Measurements from ENCODE around the gene MCM3AP.

The MCM3AP gene

DNA sequence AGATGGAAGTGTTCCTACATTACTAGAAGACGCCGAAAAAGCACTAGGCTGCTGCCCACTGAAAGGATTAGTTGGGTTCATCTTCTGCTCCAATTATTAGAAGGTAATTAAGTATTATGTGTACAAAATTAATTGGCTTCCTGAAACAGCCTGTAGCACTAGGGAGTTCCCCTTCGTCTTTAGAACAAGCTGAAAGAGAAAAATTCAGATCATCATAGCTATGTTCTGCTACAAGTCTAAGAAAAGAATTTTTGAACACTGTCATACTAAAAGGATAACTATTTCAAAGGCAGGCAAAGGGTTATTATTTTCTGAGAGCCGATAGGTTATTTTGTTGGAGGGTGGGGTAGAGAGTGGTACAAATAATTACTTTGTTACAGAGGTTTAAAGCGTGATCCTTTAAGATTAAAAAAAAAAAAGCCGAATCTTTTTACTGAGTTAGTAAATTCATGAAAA is at the start of gene MCM3AP:
TSS of gene MCM3AP (minus strand) at position 406 of the 456 bp plus-strand sequence. CDS start at position 81, 325 bp downstream.
- DNase-seq: no peak

DNA sequence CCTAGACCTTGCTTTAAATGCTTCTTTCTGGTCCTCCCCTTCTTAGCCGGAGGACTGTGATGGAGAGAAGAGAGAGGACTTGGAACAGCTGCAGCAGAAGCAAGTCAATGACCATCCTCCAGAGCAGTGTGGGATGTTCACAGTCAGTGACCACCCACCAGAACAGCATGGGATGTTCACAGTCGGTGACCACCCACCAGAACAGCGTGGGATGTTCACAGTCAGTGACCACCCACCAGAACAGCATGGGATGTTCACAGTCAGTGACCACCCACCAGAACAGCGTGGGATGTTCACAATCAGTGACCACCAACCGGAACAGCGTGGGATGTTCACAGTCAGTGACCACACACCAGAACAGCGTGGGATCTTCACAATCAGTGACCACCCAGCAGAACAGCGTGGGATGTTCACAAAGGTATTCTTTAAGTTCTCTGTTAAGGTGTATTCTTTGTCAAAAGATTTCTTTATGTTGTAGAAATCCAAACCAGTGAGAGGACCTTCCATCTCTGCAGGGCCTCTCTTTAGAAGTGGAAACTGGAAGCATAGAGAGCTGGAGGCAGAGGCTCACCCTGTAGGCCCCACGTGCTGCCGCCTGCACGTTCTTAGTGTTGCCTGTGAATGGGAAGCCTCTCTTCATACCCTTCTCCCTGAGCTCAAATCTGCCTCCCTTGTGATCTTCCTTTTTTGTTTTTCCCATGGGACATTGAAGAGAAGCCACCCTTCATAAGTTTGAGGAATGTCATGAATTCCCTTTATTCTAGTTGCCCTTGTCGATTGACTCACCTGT is 49.1 kb upstream of the MCM3AP start:
- no peak for DNase-seq

DNA sequence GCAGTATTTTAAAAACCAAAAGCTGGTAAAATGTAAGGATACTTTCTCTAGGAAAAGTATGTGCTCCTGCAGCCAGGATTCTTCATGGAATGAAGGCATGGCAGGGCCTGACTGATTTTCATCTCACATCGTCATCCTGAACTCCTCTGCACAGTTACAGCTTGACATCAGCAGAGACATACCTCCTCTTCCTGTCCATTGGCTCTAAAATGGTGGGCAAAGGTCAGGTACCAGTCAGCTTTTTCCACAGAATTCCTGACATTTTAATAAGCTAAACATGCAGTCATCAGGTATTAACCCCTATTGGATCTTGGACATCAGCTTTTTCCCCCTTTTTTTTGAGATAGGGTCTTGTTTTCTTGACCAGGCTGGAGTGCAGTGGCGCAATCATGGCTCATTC is 44.4 kb upstream of the MCM3AP start:
- no peak for DNase-seq

DNA sequence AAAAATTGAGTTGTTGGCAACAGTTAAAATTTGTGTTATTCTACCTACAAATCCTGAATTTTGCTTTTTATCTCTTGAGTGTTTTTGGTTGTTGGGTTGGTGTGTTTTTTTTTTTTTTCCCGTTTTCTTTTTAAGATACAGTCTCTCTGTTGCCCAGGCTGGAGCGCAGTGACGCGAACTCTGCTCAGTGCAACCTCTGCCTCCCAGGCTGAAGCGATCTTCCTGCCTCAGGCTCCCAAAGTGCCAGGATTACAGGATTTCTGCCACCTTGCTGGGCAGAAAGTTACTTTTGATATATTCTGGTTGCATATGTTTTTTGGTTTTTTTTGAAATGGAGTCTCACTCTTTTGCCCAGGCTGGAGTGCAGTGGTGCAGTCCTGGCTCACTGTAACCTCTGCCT is 42.7 kb upstream of the MCM3AP start:
- no peak for DNase-seq

DNA sequence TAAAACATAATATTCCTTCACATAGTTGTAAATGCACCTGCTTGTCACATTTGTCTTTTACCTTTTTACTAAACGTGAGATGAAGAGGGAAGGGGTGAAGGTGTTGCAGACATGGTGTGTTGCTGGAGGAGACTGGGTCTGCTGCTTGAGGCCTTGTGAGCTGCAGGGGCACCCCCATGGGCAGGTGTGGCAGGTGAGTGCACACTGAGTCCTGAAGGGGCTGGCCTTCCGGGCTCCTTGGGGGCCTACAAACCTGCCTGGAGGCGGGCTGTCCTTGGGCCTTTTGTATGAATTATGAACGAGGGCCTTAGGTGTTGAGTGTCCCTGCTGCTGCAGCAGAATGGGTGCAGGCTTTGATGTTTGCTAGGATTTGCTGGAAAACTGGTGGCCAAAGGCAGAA is 42.3 kb upstream of the MCM3AP start:
- no peak for DNase-seq

DNA sequence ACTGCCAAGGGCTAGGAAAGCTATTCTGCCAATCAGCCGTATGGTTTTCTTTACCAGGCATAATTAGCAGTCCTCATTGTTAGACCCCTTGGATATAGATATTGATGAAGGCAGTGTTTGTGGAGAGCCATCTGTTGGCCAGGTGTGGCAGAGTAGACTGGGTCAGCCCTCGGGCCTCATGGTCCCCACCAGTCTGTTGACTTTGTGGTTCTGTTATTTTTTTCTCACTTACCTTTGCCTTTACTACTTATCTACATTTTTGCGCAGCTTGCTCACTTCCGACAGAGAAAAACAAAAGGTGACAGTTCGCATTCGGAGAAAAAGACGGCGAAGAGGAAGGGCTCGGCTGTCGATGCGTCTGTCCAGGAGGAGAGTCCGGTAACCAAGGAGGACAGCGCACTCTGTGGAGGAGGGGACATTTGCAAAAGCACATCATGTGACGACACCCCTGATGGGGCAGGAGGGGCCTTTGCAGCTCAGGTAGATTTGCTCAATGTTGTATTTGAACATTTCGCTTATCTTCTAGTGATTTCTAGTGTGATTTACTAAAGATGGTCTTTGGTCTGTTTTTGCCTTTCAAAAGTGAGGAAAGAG is 40.8 kb upstream of the MCM3AP start:
- no peak for DNase-seq

GRCh38 chr21:46325073-46325912 is 39.9 kb upstream of the MCM3AP start:
- DNase-seq: peak; percentile 24 to 63 (median 28)

DNA sequence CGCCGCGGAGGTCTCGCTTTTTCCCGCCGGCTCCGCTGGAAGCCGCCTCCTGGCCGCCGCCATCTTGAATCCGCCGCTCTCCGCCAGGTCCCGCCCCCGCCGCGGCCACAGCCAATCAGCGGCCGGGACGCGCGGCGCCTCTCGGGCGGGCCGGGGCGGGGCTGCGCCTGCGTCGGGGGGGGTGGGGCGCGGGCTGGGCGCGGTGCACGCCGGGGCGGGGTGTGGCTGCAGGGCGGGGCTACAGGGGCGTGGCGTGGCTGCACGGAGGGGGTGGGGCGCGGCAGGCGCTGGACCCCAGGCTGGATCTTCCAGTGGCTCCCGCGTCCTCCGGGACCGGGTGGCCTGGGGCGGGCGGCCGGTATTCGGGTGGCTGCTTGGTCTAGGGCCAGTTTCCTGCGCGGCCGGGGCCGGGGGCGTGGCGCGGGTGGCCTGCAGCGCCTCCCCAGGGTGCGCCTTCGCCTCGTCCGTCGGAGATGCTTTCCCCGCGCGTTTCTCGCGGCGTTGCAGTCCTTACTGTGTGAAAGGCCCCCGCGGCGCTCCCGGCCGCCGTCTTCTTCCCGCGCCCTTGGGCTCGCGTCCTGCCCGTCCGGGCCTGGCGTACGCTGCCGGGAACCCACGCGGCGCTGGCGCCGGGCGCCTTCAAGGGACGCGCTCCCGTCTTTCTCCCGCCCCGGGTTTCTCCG is 39.1 kb upstream of the MCM3AP start:
- DNase-seq: peak; percentile 89 to 97 (median 95)

DNA sequence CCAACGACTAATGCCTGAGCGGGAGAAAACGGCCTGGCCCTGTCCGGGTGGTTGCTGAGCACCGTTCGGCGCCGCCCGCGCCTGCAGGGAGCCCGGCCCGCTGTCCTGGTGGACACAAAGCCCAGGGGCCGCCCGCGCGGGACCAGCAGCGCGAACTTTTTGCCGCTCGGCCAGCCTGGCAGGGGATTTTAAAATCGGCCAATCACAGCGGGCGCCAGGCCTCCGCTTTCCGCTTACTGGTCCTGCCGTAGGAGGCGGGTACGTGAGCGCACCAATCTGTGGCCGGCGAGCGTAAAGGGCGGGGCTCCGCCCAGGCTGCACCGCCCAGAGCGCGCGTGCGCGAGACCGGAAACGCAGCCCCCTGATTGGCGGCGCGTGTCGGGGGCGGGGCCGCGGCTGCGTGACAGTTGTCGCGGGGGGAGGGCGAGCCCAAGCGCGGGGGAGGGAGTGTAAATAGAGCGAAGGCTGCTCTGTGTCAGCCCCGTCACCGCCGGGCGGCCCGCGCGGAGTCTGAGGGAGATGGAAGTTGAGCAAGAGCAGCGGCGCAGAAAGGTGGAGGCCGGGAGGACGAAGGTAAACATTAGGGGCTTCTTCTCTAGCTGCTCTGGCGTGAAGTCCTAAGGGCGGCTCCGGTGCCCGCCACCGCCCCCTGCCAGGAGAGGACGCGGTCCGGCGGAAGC is 38.4 kb upstream of the MCM3AP start, which contains the start of the genes C21orf58 and PCNT:
TSS of gene C21orf58 (minus strand) at position 161 of the 680 bp plus-strand sequence. CDS start 1,132 bp downstream, outside the sequence.
TSS of gene PCNT (plus strand) at position 447 of the 680 bp plus-strand sequence. CDS start at position 520, 73 bp downstream.
- DNase-seq: peak; percentile 99 to 100 (median 99)

DNA sequence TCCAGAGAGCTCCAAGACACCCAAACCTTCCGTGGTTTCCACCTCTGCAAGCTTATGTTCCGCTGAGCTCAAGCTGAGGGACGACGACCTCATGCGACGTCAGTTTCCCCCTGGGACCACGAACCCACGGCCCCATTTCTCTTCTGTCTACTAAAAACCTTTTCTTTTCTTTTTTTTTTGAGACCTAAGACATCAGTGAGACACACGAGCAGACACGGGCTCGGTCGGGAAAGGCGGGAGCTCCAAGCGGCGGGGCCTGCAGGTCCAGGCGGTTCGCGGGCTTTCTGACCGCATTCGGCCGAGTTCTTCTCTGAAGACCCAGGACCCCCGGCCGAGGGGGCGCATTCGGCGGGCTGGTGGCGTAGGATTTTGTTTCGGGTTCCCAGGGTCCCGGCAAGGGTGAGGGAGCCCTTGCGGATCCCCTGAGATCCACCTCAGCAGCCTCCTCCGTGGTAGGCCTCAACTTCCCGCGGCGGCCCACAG is 37.9 kb upstream of the MCM3AP start:
- peak in 2 of 3 donors; percentile 5 to 33 for DNase-seq

DNA sequence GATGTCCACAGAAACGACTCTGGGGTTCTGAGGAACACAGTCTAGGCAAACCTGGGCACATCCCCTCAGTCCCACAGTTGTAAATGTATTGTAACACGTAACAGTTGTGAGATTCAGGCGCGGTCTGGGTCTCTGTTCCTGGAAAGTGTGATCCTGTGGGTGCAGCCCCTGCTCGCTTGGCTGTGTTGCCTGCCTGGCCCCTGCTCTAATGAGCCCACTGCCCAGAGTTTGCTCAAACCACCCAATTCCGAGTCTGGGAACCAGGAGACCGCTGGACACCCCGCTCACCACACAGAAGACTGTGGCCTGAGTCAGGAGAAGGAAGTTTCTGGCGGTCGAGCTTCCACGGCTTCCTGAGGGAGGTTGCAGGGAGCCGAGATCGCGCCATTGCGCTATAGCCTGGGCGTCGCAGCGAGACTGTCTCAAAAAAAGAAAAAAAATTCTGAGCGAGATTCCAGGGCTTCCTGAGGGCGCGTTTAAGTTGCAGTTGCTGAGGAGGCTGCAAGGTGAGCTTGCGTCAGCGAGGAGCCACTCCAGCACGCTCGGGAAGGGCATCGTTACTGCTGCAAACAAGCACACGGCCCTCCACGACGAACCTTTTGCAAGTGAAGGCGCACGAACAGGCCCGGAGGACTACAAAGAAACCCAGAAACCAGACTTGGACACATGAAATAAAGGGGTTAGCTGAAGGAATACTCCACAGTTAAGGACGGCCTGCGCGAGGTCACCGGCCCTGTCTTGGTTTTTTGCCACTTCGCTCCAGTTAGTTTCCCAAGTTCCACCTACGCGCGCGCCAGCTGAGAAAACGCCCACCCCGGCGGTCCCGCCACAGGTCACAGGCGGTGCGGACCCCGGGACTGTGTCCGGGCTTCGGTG is 37.2 kb upstream of the MCM3AP start:
- DNase-seq: peak; percentile 52 to 56 (median 53)

DNA sequence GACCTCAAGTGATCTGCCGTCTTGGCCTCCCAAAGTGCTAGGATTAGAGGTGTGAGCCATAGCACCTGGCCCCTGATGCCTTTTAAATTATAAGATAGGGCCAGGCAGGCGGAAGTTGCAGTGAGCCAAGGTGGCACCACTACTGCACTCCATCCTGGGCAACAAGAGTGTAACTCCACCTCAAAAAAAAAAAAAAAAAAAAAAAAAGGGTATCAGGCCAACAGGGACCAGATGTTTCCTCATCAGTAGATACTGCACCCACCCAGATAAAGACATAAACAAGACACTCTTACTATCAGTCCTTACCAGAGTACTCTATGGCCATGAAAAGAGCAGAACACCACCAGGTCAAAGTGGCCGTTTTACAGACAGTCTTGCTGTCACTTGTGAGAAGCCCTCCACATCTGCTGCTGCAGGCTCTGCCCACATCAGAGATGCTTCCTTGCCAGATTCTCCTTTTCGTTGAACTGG is 35.0 kb upstream of the MCM3AP start:
- no peak for DNase-seq

DNA sequence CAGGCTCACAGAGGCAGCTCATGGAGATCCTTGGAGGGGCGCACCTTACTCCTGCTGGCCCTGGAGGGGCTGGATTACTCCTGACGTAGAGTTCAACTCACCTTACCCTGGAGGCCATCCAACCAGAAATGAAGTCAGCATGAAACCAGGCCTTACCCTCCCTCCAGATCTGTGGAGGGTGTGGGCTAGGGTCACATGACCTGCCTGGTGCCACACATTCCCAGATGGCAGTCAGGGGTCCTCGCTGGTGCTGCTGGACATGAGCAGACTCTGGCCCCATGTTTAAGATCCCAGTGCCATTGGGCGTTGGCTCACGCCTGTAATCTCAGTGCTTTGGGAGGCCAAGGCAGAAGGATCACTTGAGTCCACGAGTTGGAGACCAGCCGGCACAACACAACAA is 33.8 kb upstream of the MCM3AP start:
- DNase-seq: no peak

- DNase-seq: no peak
Measured at GRCh38 chr21:46318464-46318845, 33.0 kb upstream of the MCM3AP start.

DNA sequence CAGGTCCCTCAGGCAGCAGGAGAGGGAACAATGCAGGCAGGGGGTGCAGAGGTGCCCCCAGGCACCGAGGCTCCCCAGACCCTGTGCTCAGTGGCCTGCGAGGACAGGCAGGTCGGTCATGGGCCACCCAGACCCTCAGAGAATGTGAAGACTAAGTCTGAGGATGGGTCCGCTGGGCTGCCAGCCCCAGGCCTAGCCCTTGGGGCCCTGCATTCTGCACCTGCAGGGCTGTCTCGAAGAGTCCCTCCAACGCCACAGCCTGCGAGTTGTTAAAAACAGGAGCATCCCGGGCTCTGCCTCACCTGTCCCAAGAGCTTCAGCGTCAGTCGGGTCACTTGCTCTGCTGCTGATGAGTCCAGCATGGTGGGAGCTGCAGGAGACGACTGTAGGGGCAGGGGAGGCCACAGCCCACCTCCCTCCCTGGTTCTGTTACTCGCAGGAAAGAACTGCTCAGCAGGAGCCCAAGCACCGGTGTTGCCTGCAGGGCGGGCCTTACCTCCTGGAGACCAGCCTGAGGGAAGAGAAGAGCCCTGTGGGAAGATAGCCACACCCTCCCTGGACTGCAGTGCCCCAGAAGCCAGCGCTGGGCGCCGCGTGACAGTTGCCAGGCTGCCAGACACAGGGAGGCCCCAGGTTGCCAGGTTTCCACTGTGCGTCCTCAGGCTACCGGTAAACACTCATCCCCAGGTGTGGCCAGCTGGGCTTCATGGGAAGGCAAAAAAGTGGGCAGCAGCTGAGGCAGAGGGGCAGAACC is 32.5 kb upstream of the MCM3AP start:
- no peak for DNase-seq

GRCh38 chr21:46316708-46317324 is 31.4 kb upstream of the MCM3AP start:
- DNase-seq: no peak

GRCh38 chr21:46314441-46315020 is 29.1 kb upstream of the MCM3AP start:
- no peak for DNase-seq

GRCh38 chr21:46312949-46313348 is 27.5 kb upstream of the MCM3AP start:
- no peak for DNase-seq

DNA sequence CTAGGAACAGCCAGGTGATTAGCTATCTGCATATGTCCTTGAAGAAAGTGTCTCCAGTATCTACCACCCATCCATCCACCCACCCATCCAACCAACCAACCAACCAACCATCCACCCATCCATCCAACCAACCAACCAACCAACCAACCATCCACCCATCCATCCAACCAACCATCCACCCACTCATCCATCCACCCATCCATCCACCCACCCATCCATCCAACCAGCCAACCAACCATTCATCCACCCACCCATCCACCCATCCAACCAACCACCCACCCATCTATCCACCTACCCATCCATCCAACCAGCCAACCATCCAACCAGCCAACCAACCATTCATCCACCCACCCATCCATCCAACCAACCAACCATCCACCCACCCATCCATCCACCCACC is 26.2 kb upstream of the MCM3AP start:
- DNase-seq: no peak
